Measurements from ENCODE around the gene GAB2. TPM values are rescaled to one million over a fixed set of nuclear protein-coding genes. Genes with fewer than 3 reads are reported as not detected.

Gene GAB2
- total and polyA plus RNA-seq, 2 of the 13 experiments (the other 11 are each of a cell fraction or from before 2014, with no cell fraction given), result 4.1 to 8.6 TPM

DNA sequence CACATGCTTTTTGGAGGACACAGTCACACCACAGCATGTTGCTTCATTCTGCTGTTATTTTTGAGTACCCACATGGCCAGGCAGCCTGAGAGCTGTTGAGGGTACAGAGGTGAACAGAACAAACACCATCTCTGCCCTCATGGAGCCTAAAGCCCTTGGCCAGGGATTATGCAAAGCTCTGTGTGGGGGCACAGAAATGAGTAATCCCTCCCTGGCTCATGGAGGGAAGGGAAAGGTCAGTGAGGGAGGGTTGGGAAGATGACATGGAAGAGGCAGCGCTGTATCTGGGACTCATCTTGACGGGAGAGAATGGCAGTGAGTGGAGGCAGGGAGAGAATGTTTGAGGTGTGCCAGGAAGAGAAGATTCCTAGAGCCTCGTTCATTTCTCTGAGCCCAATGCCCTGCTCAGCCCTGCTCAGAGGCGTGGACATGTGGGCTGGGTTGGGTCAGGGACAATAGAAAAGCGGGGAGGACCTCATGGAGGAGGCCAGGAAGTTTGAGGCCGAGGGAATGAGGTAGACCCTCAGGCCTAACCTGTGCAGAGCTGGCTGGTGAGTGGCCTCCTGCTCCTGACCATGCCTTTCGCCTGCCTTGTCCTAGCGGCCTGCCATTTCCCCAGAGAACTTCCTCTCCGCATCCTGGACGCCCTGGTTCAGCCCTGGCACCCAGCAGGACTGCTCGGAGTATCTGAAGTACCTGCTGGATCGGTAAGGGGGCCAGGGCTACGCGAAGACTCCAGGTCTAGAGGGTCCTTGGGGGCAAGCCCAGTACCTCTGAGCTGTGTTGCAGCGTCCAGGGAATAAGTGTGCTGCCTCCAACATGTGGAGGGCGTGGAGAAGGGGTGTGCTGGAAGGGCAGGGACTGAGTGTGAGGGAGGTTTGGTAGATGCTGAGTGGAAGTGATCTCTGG lies 209.1 kb downstream of the GAB2 start:
- intact Hi-C loops (cut with micrococcal nuclease; ENCODE audit: unreplicated experiment) (loop anchor here (1.0 kb wide), 1 partner anchor 50 kb away; no protein-coding TSS in a partner anchor), in situ Hi-C loops (cut with HindIII; ENCODE audit: extremely low pct_ligation_motif_present, low pct_unique_long_range_greater_than_20kb) (no loop called here)
- WGBS (ENCODE audit: low lambda C conversion rate), result 92% methylated on average over 12 of the region's 16 CpGs
- FAIRE-seq (peak; percentile 8), ATAC-seq (peak; percentile 67), DNase-seq (ENCODE audit: low spot score) (peak; percentile 27)
- H3K4me3 ChIP-seq (replicated peaks in 1 of 3; ENCODE audit: insufficient read depth in 1 of 3, low read depth in 2 of 3, low read length in 3 of 3), result no peak overlapping the region
- H3K27ac ChIP-seq (ENCODE audit: extremely low read length, insufficient read depth, low read length), result peak overlapping the region; percentile 25
- H3K79me2 ChIP-seq (ENCODE audit: insufficient read depth, low read length), result no peaks in the 10 kb centered on the region
- H3K9me3 ChIP-seq (ENCODE audit: low read length), result no peaks in the 10 kb centered on the region
- ChIA-PET POLR2A (interaction anchor here (1.5 kb wide), 1 partner anchor 69 kb away, joined by 3 read pairs; the partner anchor contains the start of gene ALG8), CTCF (ENCODE audit: low intra/inter-chr PET ratio, low total read pairs) (no interaction called here)
- H3K9ac ChIP-seq (ENCODE audit: insufficient read depth, low read depth, low read length), result no peak overlapping the region
- no peaks in the 10 kb centered on the region for H4K20me1 ChIP-seq (ENCODE audit: insufficient read depth, low read length)
- no peaks in the 10 kb centered on the region for H3K27me3 ChIP-seq (ENCODE audit: control insufficient read depth in 1 of 2, insufficient read depth in 2 of 2, low read length in 2 of 2)
- H3K36me3 ChIP-seq (replicated peaks in 1 of 2; ENCODE audit: control insufficient read depth in 1 of 2, insufficient read depth in 2 of 2, low read length in 2 of 2), result peaks cover 9 to 28% of the 10 kb centered on the region in 2 experiments; a peak in 3 of 5 replicates
- H2AFZ ChIP-seq (ENCODE audit: low read length), result no peak overlapping the region
- H3K4me2 ChIP-seq (ENCODE audit: low read depth, low read length), result no peak overlapping the region
- BruUV-seq (replicated peaks), result no TSS peak
- peaks cover 22% of the 10 kb centered on the region for H3K4me1 ChIP-seq (ENCODE audit: insufficient read depth, low read length)
- TF ChIP-seq, protein P1, sequence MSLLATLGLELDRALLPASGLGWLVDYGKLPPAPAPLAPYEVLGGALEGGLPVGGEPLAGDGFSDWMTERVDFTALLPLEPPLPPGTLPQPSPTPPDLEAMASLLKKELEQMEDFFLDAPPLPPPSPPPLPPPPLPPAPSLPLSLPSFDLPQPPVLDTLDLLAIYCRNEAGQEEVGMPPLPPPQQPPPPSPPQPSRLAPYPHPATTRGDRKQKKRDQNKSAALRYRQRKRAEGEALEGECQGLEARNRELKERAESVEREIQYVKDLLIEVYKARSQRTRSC (CRISPR knock-in tag; IDR thresholded peaks at IDR 0.05; ENCODE audit: low read depth), result no peak
- no peak for TF ChIP-seq ZNF792 (CRISPR knock-in tag; IDR thresholded peaks at IDR 0.05)
- no peak for TF ChIP-seq ESRRA (CRISPR knock-in tag; IDR thresholded peaks at IDR 0.05; ENCODE audit: low read depth)
- TF ChIP-seq, protein P2, sequence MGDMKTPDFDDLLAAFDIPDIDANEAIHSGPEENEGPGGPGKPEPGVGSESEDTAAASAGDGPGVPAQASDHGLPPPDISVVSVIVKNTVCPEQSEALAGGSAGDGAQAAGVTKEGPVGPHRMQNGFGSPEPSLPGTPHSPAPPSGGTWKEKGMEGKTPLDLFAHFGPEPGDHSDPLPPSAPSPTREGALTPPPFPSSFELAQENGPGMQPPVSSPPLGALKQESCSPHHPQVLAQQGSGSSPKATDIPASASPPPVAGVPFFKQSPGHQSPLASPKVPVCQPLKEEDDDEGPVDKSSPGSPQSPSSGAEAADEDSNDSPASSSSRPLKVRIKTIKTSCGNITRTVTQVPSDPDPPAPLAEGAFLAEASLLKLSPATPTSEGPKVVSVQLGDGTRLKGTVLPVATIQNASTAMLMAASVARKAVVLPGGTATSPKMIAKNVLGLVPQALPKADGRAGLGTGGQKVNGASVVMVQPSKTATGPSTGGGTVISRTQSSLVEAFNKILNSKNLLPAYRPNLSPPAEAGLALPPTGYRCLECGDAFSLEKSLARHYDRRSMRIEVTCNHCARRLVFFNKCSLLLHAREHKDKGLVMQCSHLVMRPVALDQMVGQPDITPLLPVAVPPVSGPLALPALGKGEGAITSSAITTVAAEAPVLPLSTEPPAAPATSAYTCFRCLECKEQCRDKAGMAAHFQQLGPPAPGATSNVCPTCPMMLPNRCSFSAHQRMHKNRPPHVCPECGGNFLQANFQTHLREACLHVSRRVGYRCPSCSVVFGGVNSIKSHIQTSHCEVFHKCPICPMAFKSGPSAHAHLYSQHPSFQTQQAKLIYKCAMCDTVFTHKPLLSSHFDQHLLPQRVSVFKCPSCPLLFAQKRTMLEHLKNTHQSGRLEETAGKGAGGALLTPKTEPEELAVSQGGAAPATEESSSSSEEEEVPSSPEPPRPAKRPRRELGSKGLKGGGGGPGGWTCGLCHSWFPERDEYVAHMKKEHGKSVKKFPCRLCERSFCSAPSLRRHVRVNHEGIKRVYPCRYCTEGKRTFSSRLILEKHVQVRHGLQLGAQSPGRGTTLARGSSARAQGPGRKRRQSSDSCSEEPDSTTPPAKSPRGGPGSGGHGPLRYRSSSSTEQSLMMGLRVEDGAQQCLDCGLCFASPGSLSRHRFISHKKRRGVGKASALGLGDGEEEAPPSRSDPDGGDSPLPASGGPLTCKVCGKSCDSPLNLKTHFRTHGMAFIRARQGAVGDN (CRISPR knock-in tag; IDR thresholded peaks at IDR 0.05), result peak; percentile 22; the same call in 1 of the 2 replicates
- TF ChIP-seq, protein P3, sequence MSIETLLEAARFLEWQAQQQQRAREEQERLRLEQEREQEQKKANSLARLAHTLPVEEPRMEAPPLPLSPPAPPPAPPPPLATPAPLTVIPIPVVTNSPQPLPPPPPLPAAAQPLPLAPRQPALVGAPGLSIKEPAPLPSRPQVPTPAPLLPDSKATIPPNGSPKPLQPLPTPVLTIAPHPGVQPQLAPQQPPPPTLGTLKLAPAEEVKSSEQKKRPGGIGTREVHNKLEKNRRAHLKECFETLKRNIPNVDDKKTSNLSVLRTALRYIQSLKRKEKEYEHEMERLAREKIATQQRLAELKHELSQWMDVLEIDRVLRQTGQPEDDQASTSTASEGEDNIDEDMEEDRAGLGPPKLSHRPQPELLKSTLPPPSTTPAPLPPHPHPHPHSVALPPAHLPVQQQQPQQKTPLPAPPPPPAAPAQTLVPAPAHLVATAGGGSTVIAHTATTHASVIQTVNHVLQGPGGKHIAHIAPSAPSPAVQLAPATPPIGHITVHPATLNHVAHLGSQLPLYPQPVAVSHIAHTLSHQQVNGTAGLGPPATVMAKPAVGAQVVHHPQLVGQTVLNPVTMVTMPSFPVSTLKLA (IDR thresholded peaks at IDR 0.05), result 0 out of 2 replicates have a peak, but pooled peaks have one; percentile 18
- TF ChIP-seq, protein P4, sequence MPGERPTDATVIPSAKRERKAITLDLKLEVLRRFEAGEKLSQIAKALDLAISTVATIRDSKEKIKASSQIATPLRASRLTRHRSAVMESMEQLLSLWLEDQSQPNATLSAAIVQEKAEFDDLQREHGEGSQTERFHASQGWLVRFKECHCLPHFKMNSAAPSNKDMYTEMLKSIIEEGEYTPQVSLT (CRISPR knock-in tag; IDR thresholded peaks at IDR 0.05; ENCODE audit: borderline replicate concordance, low read depth), result no peak
- TF ChIP-seq, protein P5, sequence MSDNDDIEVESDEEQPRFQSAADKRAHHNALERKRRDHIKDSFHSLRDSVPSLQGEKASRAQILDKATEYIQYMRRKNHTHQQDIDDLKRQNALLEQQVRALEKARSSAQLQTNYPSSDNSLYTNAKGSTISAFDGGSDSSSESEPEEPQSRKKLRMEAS (IDR thresholded peaks at IDR 0.05), result peak; percentile 54; the same call in 1 of the 2 replicates
- TF ChIP-seq, protein P6, sequence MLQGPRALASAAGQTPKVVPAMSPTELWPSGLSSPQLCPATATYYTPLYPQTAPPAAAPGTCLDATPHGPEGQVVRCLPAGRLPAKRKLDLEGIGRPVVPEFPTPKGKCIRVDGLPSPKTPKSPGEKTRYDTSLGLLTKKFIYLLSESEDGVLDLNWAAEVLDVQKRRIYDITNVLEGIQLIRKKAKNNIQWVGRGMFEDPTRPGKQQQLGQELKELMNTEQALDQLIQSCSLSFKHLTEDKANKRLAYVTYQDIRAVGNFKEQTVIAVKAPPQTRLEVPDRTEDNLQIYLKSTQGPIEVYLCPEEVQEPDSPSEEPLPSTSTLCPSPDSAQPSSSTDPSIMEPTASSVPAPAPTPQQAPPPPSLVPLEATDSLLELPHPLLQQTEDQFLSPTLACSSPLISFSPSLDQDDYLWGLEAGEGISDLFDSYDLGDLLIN (CRISPR knock-in tag; IDR thresholded peaks at IDR 0.05; ENCODE audit: borderline replicate concordance), result no peak
- no peak for TF ChIP-seq CHD2 (IDR thresholded peaks at IDR 0.05; ENCODE audit: low read depth, low read length)
- TF ChIP-seq SOX6 (IDR thresholded peaks at IDR 0.05), result no peak
- TF ChIP-seq SOX6 (CRISPR knock-in tag; IDR thresholded peaks at IDR 0.05), result 0 out of 2 replicates have a peak, but pooled peaks have one; percentile 19
- no peak for TF ChIP-seq ZNF552 (CRISPR knock-in tag; IDR thresholded peaks at IDR 0.05; ENCODE audit: borderline replicate concordance)
- TF ChIP-seq ZFP41 (CRISPR knock-in tag; IDR thresholded peaks at IDR 0.05; ENCODE audit: borderline replicate concordance), result no peak
- no peak for TF ChIP-seq CBX1 (IDR thresholded peaks at IDR 0.05; ENCODE audit: low read depth)
- TF ChIP-seq IRF2 (CRISPR knock-in tag; IDR thresholded peaks at IDR 0.05), result no peak
